Skeletal muscle tissue (tissue), 4 donors: ENCODE results near the gene BET1. TPM values are rescaled to one million over a fixed set of nuclear protein-coding genes. Genes with fewer than 3 reads are reported as not detected.

Experiments used
- H3K27ac ChIP-seq: one replicate; pipeline ENCODE4 v1.7.0; 2013; ENCODE audit warnings: mild to moderate bottlenecking, low read depth, low read length, inconsistent platforms
- H3K27me3 ChIP-seq, 3 donors: one replicate each; pipeline ENCODE4 v1.7.0; 2013; ENCODE audit warnings: low read length in 3 of 3; ENCODE audit not compliant: control insufficient read depth in 3 of 3, insufficient read depth in 3 of 3
- H3K36me3 ChIP-seq, 3 donors: one replicate each; pipeline ENCODE4 v1.7.0; 2013; ENCODE audit warnings: low read length in 3 of 3; ENCODE audit not compliant: control insufficient read depth in 3 of 3, insufficient read depth in 3 of 3
- H3K4me1 ChIP-seq, 3 donors: one replicate each; pipeline ENCODE4 v1.7.0; 2013; ENCODE audit warnings: low read length in 3 of 3, mild to moderate bottlenecking in 3 of 3; ENCODE audit not compliant: control insufficient read depth in 3 of 3, insufficient read depth in 3 of 3
- H3K4me3 ChIP-seq, 3 donors: one replicate each; pipeline ENCODE4 v1.7.0; 2013; ENCODE audit warnings: low read length in 3 of 3
- H3K9ac ChIP-seq, 3 donors: one replicate each; pipeline ENCODE4 v1.7.0; 2013; ENCODE audit warnings: low read length in 3 of 3, mild to moderate bottlenecking in 3 of 3, moderate library complexity in 2 of 3, low read depth in 1 of 3
- H3K9me3 ChIP-seq, 3 donors: one replicate each; pipeline ENCODE4 v1.7.0; 2013; ENCODE audit warnings: low read length in 3 of 3; ENCODE audit not compliant: control insufficient read depth in 3 of 3
- total RNA-seq: library from RNA; depleted of rRNA; stranded (reverse); fragments of >200 nt; gene quantifications from one replicate; pipeline ENCODE4 v1.2.3, GENCODE V29; 2014
- donor health status: Osteomylitis.

Gene BET1
- total RNA-seq, 1 donor from 2014 or later = 19.3 TPM

GRCh38 chr7:93945756-93946535, 58.2 kb downstream of the BET1 start:
- H3K9me3 ChIP-seq = no peaks in the 10 kb centered on the region
- peaks cover 0 to 4% (median 0%) of the 10 kb centered on the region in 3 donors for H3K4me1 ChIP-seq
- no peaks in the 10 kb centered on the region for H3K27me3 ChIP-seq
- no peak overlapping the region for H3K27ac ChIP-seq
- H3K9ac ChIP-seq = no peak overlapping the region
- no peak overlapping the region for H3K4me3 ChIP-seq
- H3K36me3 ChIP-seq = no peaks in the 10 kb centered on the region

- H3K4me3 ChIP-seq = no peak overlapping the region
- no peak overlapping the region for H3K9ac ChIP-seq
- peak overlapping the region; percentile 32 for H3K27ac ChIP-seq
- no peaks in the 10 kb centered on the region for H3K36me3 ChIP-seq
- no peaks in the 10 kb centered on the region for H3K27me3 ChIP-seq
- peaks cover 0 to 4% (median 0%) of the 10 kb centered on the region in 3 donors for H3K4me1 ChIP-seq
- no peaks in the 10 kb centered on the region for H3K9me3 ChIP-seq
Measured at GRCh38 chr7:93945083-93945482, 59.1 kb downstream of the BET1 start.

GRCh38 chr7:93944673-93945072, 59.5 kb downstream of the BET1 start:
- Histone ChIP-seq H3K9me3 (no peaks in the 10 kb centered on the region), H3K4me1 (peaks cover 0 to 4% (median 0%) of the 10 kb centered on the region in 3 donors), H3K27ac (no peak overlapping the region), H3K4me3 (no peak overlapping the region), H3K9ac (no peak overlapping the region), H3K36me3 (no peaks in the 10 kb centered on the region), H3K27me3 (no peaks in the 10 kb centered on the region)

- no peaks in the 10 kb centered on the region for H3K27me3 ChIP-seq
- no peaks in the 10 kb centered on the region for H3K36me3 ChIP-seq
- no peak overlapping the region for H3K9ac ChIP-seq
- no peak overlapping the region for H3K4me3 ChIP-seq
- H3K4me1 ChIP-seq = peaks cover 0 to 4% (median 0%) of the 10 kb centered on the region in 3 donors
- no peak overlapping the region for H3K27ac ChIP-seq
- no peaks in the 10 kb centered on the region for H3K9me3 ChIP-seq
Measured at GRCh38 chr7:93943816-93944540, 60.2 kb downstream of the BET1 start.

Other genes starting within 250 kb of the BET1 start
- 1.0 TPM for gene TFPI2, start 113.6 kb downstream of the BET1 start, total RNA-seq
- gene GNGT1, start 97.8 kb downstream of the BET1 start, total RNA-seq = not detected
- gene GNG11, start 82.6 kb downstream of the BET1 start, total RNA-seq = 20.4 TPM